ENCODE measurements around the gene CLIP4.

CLIP4 gene

GRCh38 chr2:29129586-29130281 is 14.5 kb downstream of the CLIP4 start:
- in situ Hi-C loops (cut with HindIII; ENCODE audit: low sequenced_read_pairs): no loop called here

GRCh38 chr2:29130295-29130694 is 15.1 kb downstream of the CLIP4 start:
- in situ Hi-C loops (cut with HindIII; ENCODE audit: low sequenced_read_pairs): no loop called here

- in situ Hi-C loops (cut with HindIII; ENCODE audit: low sequenced_read_pairs): no loop called here
Measured at GRCh38 chr2:29134933-29135332, 19.7 kb downstream of the CLIP4 start.

GRCh38 chr2:29139152-29139551 is 23.9 kb downstream of the CLIP4 start:
- in situ Hi-C loops (cut with HindIII; ENCODE audit: low sequenced_read_pairs): no loop called here

- in situ Hi-C loops (cut with HindIII; ENCODE audit: low sequenced_read_pairs): no loop called here
Measured at GRCh38 chr2:29139731-29140130, 24.5 kb downstream of the CLIP4 start.

- in situ Hi-C loops (cut with HindIII; ENCODE audit: low sequenced_read_pairs): no loop called here
Measured at GRCh38 chr2:29143657-29144056, 28.4 kb downstream of the CLIP4 start.

GRCh38 chr2:29146197-29146596 is 31.0 kb downstream of the CLIP4 start:
- in situ Hi-C loops (cut with HindIII; ENCODE audit: low sequenced_read_pairs): no loop called here

- in situ Hi-C loops (cut with HindIII; ENCODE audit: low sequenced_read_pairs): no loop called here
Measured at GRCh38 chr2:29147963-29148362, 32.7 kb downstream of the CLIP4 start.

- in situ Hi-C loops (cut with HindIII; ENCODE audit: low sequenced_read_pairs): no loop called here
Measured at GRCh38 chr2:29154610-29155009, 39.4 kb downstream of the CLIP4 start.

GRCh38 chr2:29155578-29155977 is 40.4 kb downstream of the CLIP4 start:
- in situ Hi-C loops (cut with HindIII; ENCODE audit: low sequenced_read_pairs): no loop called here

GRCh38 chr2:29157131-29157530 is 41.9 kb downstream of the CLIP4 start:
- in situ Hi-C loops (cut with HindIII; ENCODE audit: low sequenced_read_pairs): no loop called here

- in situ Hi-C loops (cut with HindIII; ENCODE audit: low sequenced_read_pairs): no loop called here
Measured at GRCh38 chr2:29159125-29159524, 43.9 kb downstream of the CLIP4 start.

GRCh38 chr2:29160184-29160583 is 45.0 kb downstream of the CLIP4 start:
- in situ Hi-C loops (cut with HindIII; ENCODE audit: low sequenced_read_pairs): no loop called here

- in situ Hi-C loops (cut with HindIII; ENCODE audit: low sequenced_read_pairs): no loop called here
Measured at GRCh38 chr2:29162204-29162928, 47.2 kb downstream of the CLIP4 start.

- in situ Hi-C loops (cut with HindIII; ENCODE audit: low sequenced_read_pairs): no loop called here
Measured at GRCh38 chr2:29164091-29164846, 49.1 kb downstream of the CLIP4 start.

GRCh38 chr2:29165362-29166241 is 50.4 kb downstream of the CLIP4 start:
- in situ Hi-C loops (cut with HindIII; ENCODE audit: low sequenced_read_pairs): no loop called here

GRCh38 chr2:29166242-29167039 is 51.2 kb downstream of the CLIP4 start:
- in situ Hi-C loops (cut with HindIII; ENCODE audit: low sequenced_read_pairs): no loop called here

- in situ Hi-C loops (cut with HindIII; ENCODE audit: low sequenced_read_pairs): loop anchor here (25.0 kb wide), 1 partner anchor 113 kb away; the partner anchor contains the start of gene PCARE
Measured at GRCh38 chr2:29174937-29175336, 59.7 kb downstream of the CLIP4 start.

- in situ Hi-C loops (cut with HindIII; ENCODE audit: low sequenced_read_pairs): loop anchor here (25.0 kb wide), 1 partner anchor 113 kb away; the partner anchor contains the start of gene PCARE
Measured at GRCh38 chr2:29175338-29175737, 60.1 kb downstream of the CLIP4 start.

- in situ Hi-C loops (cut with HindIII; ENCODE audit: low sequenced_read_pairs): loop anchor here (25.0 kb wide), 1 partner anchor 120 kb away; the partner anchor contains the start of gene PCARE
Measured at GRCh38 chr2:29182334-29182733, 67.1 kb downstream of the CLIP4 start.
